ENCODE measurements around the gene KRTAP4-9. TPM values are rescaled to one million over a fixed set of nuclear protein-coding genes. Genes with fewer than 3 reads are reported as not detected.
"Not testable (repeated sequence)": the region's sequence is repeated elsewhere in the genome, so short reads cannot be mapped to it uniquely, and the experiment has no call there.

The KRTAP4-9 gene
- total RNA-seq, 2 donors from 2014 or later = not detected

GRCh38 chr17:41133880-41134735 lies 28.9 kb downstream of the KRTAP4-9 start:
- Mint-ChIP-seq H3K9me3 (no peaks in the 10 kb centered on the region), H3K27me3 (no peaks in the 10 kb centered on the region), H3K27ac (peak overlapping the region; percentile 60), H3K4me1 (peaks cover 5% of the 10 kb centered on the region), H3K36me3 (ENCODE audit: low read depth) (no peaks in the 10 kb centered on the region), H3K4me3 (no peak overlapping the region)
- no peak for ATAC-seq (replicated peaks)

GRCh38 chr17:41139865-41140264 lies 34.7 kb downstream of the KRTAP4-9 start:
- not testable (repeated sequence) for H3K4me1 Mint-ChIP-seq; H3K36me3 Mint-ChIP-seq (ENCODE audit: low read depth); H3K27ac Mint-ChIP-seq; ATAC-seq (replicated peaks); H3K4me3 Mint-ChIP-seq; H3K27me3 Mint-ChIP-seq
- peaks cover 23% of the 10 kb centered on the region for H3K9me3 Mint-ChIP-seq

GRCh38 chr17:41140360-41141131 lies 35.4 kb downstream of the KRTAP4-9 start, which contains the start of gene KRTAP4-6:
KRTAP4-6 (minus strand) TSS chr17:41140544; CDS start chr17:41140487, 57 bp downstream.
- Mint-ChIP-seq H3K27me3 (no peaks in the 10 kb centered on the region), H3K9me3 (peaks cover 23% of the 10 kb centered on the region), H3K4me3 (no peak within 1 kb of the TSS), H3K4me1 (no peaks in the 10 kb centered on the region), H3K27ac (no peak within 1 kb of the TSS), H3K36me3 (ENCODE audit: low read depth) (no peaks in the 10 kb centered on the region)
- peak; percentile 19 for ATAC-seq (replicated peaks)

GRCh38 chr17:41141361-41141760 lies 36.2 kb downstream of the KRTAP4-9 start:
- ATAC-seq (replicated peaks) = no peak
- Mint-ChIP-seq H3K9me3 (peaks cover 23% of the 10 kb centered on the region), H3K4me1 (no peaks in the 10 kb centered on the region)

GRCh38 chr17:41144846-41145245 lies 39.7 kb downstream of the KRTAP4-9 start:
- Mint-ChIP-seq H3K4me3 (no peak overlapping the region), H3K27me3 (no peaks in the 10 kb centered on the region), H3K4me1 (no peaks in the 10 kb centered on the region), H3K9me3 (peaks cover 18% of the 10 kb centered on the region), H3K36me3 (ENCODE audit: low read depth) (no peaks in the 10 kb centered on the region), H3K27ac (no peak overlapping the region)
- no peak for ATAC-seq (replicated peaks)

More at GRCh38 chr17:41141361-41141760, 36.2 kb downstream of the KRTAP4-9 start:
- Mint-ChIP-seq H3K4me3 (no peak overlapping the region), H3K27me3 (no peaks in the 10 kb centered on the region), H3K27ac (no peak overlapping the region), H3K36me3 (ENCODE audit: low read depth) (no peaks in the 10 kb centered on the region)

- ATAC-seq (replicated peaks) = no peak
- H3K9me3 Mint-ChIP-seq = peaks cover 18% of the 10 kb centered on the region
- no peak overlapping the region for H3K27ac Mint-ChIP-seq
- H3K27me3 Mint-ChIP-seq = no peaks in the 10 kb centered on the region
- no peaks in the 10 kb centered on the region for H3K4me1 Mint-ChIP-seq
- no peak overlapping the region for H3K4me3 Mint-ChIP-seq
- H3K36me3 Mint-ChIP-seq (ENCODE audit: low read depth) = no peaks in the 10 kb centered on the region
Measured at GRCh38 chr17:41145261-41145660, 40.1 kb downstream of the KRTAP4-9 start.

- Mint-ChIP-seq H3K4me3 (no peak overlapping the region), H3K36me3 (ENCODE audit: low read depth) (no peaks in the 10 kb centered on the region), H3K4me1 (no peaks in the 10 kb centered on the region)
Measured at GRCh38 chr17:41147531-41148204, 42.5 kb downstream of the KRTAP4-9 start.

GRCh38 chr17:41148971-41149651 lies 43.9 kb downstream of the KRTAP4-9 start:
- H3K27me3 Mint-ChIP-seq; ATAC-seq (replicated peaks); H3K4me1 Mint-ChIP-seq; H3K27ac Mint-ChIP-seq; H3K36me3 Mint-ChIP-seq (ENCODE audit: low read depth); H3K4me3 Mint-ChIP-seq; H3K9me3 Mint-ChIP-seq: not testable (repeated sequence)

More at GRCh38 chr17:41147531-41148204, 42.5 kb downstream of the KRTAP4-9 start:
- H3K27me3 Mint-ChIP-seq = no peaks in the 10 kb centered on the region
- H3K9me3 Mint-ChIP-seq = peaks cover 10% of the 10 kb centered on the region
- no peak overlapping the region for H3K27ac Mint-ChIP-seq
- no peak for ATAC-seq (replicated peaks)

- Mint-ChIP-seq H3K4me1 (no peaks in the 10 kb centered on the region), H3K4me3 (no peak within 1 kb of the TSS), H3K27ac (no peak within 1 kb of the TSS), H3K36me3 (ENCODE audit: low read depth) (no peaks in the 10 kb centered on the region), H3K9me3 (no peaks in the 10 kb centered on the region), H3K27me3 (no peaks in the 10 kb centered on the region)
- no peak for ATAC-seq (replicated peaks)
Measured at GRCh38 chr17:41149652-41149985, 44.4 kb downstream of the KRTAP4-9 start, which contains the start of gene KRTAP4-5. KRTAP4-5 (minus strand) TSS chr17:41149825; CDS start chr17:41149767, 58 bp downstream.

GRCh38 chr17:41150026-41150425 lies 44.8 kb downstream of the KRTAP4-9 start:
- Mint-ChIP-seq H3K4me1 (no peaks in the 10 kb centered on the region), H3K9me3 (no peaks in the 10 kb centered on the region), H3K4me3 (no peak overlapping the region), H3K36me3 (ENCODE audit: low read depth) (no peaks in the 10 kb centered on the region), H3K27ac (no peak overlapping the region), H3K27me3 (no peaks in the 10 kb centered on the region)
- ATAC-seq (replicated peaks) = no peak

- no peaks in the 10 kb centered on the region for H3K4me1 Mint-ChIP-seq
- H3K4me3 Mint-ChIP-seq = no peak overlapping the region
- no peaks in the 10 kb centered on the region for H3K27me3 Mint-ChIP-seq
- H3K9me3 Mint-ChIP-seq = no peaks in the 10 kb centered on the region
- no peak for ATAC-seq (replicated peaks)
- H3K36me3 Mint-ChIP-seq (ENCODE audit: low read depth) = no peaks in the 10 kb centered on the region
- H3K27ac Mint-ChIP-seq = no peak overlapping the region
Measured at GRCh38 chr17:41151525-41151924, 46.3 kb downstream of the KRTAP4-9 start.

GRCh38 chr17:41153856-41154255 lies 48.7 kb downstream of the KRTAP4-9 start:
- H3K4me1 Mint-ChIP-seq = no peaks in the 10 kb centered on the region
- no peak overlapping the region for H3K4me3 Mint-ChIP-seq
- ATAC-seq (replicated peaks) = no peak
- H3K36me3 Mint-ChIP-seq (ENCODE audit: low read depth) = no peaks in the 10 kb centered on the region
- peaks cover 6% of the 10 kb centered on the region for H3K27me3 Mint-ChIP-seq
- H3K27ac Mint-ChIP-seq = no peak overlapping the region
- no peaks in the 10 kb centered on the region for H3K9me3 Mint-ChIP-seq

Measured in activated T-helper 17 cell treated with anti-CD3 and anti-CD28 coated beads, Interleukin-2, amount 50 U/mL, for 72 hours (primary cell).